Mammary epithelial cell (primary cell): ENCODE measurements around the gene ARG2.

Source experiments
- EZH2 ChIP-seq: IDR thresholded peaks from 2 replicates; pipeline ENCODE4 v1.6.1; 2012; ENCODE audit warnings: low read length, inconsistent platforms, borderline replicate concordance
- TF ChIP-seq, protein P1 (sequence below), 2 donors: IDR thresholded peaks in 1 of 2; conservative IDR thresholded peaks in 1 of 2; 2 replicates each; pipeline ENCODE4 v1.5.1; 2011 to 2012; ENCODE audit warnings: inconsistent platforms in 2 of 2, low read length in 2 of 2, mild to moderate bottlenecking in 2 of 2, control low read depth in 1 of 2, low read depth in 1 of 2; ENCODE audit not compliant: insufficient read depth in 1 of 2; ENCODE audit errors: extremely low read depth in 1 of 2

DNA sequence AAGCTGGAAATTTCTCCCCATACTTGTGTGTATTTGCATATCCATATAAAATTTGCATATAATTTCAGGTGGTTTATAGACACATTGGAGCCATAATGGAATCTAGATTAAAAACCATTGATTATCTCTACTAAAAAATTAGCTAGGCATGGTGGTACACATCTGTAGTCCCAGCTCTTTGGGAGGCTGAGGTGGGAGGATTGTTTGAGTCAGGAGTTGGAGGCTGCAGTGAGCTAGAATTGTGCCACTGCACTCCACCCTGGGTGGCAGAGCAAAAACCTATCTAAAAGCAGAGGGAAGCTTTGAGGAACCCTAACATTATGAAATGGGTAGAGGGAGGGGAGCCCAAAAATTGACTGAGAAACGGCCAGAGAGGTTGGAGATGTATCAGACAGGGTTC is 78.5 kb downstream of the ARG2 start:
- TF ChIP-seq, protein P1, sequence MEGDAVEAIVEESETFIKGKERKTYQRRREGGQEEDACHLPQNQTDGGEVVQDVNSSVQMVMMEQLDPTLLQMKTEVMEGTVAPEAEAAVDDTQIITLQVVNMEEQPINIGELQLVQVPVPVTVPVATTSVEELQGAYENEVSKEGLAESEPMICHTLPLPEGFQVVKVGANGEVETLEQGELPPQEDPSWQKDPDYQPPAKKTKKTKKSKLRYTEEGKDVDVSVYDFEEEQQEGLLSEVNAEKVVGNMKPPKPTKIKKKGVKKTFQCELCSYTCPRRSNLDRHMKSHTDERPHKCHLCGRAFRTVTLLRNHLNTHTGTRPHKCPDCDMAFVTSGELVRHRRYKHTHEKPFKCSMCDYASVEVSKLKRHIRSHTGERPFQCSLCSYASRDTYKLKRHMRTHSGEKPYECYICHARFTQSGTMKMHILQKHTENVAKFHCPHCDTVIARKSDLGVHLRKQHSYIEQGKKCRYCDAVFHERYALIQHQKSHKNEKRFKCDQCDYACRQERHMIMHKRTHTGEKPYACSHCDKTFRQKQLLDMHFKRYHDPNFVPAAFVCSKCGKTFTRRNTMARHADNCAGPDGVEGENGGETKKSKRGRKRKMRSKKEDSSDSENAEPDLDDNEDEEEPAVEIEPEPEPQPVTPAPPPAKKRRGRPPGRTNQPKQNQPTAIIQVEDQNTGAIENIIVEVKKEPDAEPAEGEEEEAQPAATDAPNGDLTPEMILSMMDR (conservative IDR thresholded peaks at IDR 0.05 in 1 of 2, IDR thresholded peaks at IDR 0.05 in 1 of 2; ENCODE audit: extremely low read depth in 1 of 2, insufficient read depth in 1 of 2, low read depth in 1 of 2, low read length in 2 of 2), result no peak
- TF ChIP-seq EZH2, result no peak
